SH-SY5Y (cell line): ENCODE measurements around the gene ARID4B.

Experiments
- GATA2 ChIP-seq: IDR thresholded peaks from 2 replicates; pipeline ENCODE4 v1.6.1; 2011; ENCODE audit warnings: mild to moderate bottlenecking, low read depth, low read length
- GATA3 ChIP-seq: IDR thresholded peaks from 2 replicates; pipeline ENCODE4 v1.6.1; 2011; ENCODE audit warnings: low read depth, mild to moderate bottlenecking, low read length, moderate library complexity

DNA sequence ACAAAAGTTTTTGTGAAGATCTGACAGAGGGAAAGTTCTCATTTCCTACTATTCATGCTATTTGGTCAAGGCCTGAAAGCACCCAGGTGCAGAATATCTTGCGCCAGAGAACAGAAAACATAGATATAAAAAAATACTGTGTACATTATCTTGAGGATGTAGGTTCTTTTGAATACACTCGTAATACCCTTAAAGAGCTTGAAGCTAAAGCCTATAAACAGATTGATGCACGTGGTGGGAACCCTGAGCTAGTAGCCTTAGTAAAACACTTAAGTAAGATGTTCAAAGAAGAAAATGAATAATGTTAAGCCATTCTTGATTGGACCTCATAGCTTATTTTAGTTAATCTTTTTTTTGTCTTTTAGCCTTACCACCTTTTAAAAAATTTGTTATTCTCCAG is 14.5 kb upstream of the ARID4B start:
- no peak for TF ChIP-seq GATA3
- TF ChIP-seq GATA2: no peak
